Left kidney (tissue), 2 donors: ENCODE data around the gene KCNJ8. TPM values are rescaled to one million over a fixed set of nuclear protein-coding genes. Genes with fewer than 3 reads are reported as not detected.

Source experiments
- DNase-seq: peaks from one replicate; pipeline ENCODE4 v3.0.0-alpha.2; 2013
- polyA plus RNA-seq: library from polyadenylated mRNA; unstranded; fragments of 120-200 nt; gene quantifications from one replicate; pipeline ENCODE4 v1.2.1, GENCODE V29; 2013; ENCODE audit not compliant: insufficient read length

KCNJ8 gene
- polyA plus RNA-seq, 1 donor = 19.0 TPM

DNA sequence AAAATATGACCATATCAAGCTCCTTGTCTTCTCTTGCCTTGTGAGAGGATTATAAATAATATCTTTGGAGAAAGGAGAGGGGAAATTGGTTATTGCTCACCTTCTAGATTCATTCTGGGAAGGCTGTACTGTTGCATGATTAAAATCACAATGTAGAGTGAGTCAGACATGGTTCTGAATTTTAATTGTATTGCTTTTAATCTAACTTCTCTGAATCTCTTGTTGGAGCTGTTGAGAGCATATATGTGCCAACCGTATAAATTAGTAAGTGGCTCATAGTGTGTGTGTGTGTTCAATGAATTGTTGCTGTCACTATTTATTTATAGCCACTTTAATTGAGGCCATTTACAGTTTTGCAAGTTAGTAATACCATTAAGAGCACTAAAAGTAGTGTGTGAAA, 56.1 kb downstream of the KCNJ8 start:
- peak; percentile 18 for DNase-seq

- DNase-seq = no peak
Measured at GRCh38 chr12:21717767-21718166, 56.7 kb downstream of the KCNJ8 start.

DNA sequence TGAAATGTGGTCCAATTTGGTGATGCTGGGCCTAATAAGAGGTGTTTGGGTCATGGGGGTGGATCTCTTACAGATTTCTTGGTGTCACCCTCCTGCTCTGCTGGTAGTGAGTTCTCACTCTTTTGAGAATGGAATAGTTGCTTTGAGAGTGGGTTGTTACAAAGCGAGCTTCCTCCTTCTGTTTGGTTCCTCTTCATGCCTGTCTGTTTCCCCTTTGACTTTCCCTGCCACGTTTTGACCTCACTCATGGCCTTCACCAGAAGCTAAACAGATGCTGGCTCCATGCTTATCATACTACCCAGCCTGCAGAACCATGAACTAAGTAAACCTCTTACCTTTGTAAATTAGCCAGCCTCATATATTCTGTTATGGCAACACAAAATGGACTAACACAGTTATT, 59.1 kb downstream of the KCNJ8 start:
- no peak for DNase-seq

Other genes starting within 250 kb of the KCNJ8 start
- gene SPX, start 248.4 kb downstream of the KCNJ8 start, polyA plus RNA-seq = 13.8 TPM
- gene GYS2, start 169.9 kb downstream of the KCNJ8 start, polyA plus RNA-seq = 0.17 TPM
- gene LDHB, start 116.9 kb downstream of the KCNJ8 start, polyA plus RNA-seq = 1,582 TPM
- 30.3 TPM for gene ABCC9, start 166.7 kb upstream of the KCNJ8 start, polyA plus RNA-seq